ENCODE data around the gene ACOT11. TPM values are rescaled to one million over a fixed set of nuclear protein-coding genes. Genes with fewer than 3 reads are reported as not detected.

Gene ACOT11
- total RNA-seq, 4 donors from 2014 or later: 6.9 to 19.1 (median 13.4) TPM

DNA sequence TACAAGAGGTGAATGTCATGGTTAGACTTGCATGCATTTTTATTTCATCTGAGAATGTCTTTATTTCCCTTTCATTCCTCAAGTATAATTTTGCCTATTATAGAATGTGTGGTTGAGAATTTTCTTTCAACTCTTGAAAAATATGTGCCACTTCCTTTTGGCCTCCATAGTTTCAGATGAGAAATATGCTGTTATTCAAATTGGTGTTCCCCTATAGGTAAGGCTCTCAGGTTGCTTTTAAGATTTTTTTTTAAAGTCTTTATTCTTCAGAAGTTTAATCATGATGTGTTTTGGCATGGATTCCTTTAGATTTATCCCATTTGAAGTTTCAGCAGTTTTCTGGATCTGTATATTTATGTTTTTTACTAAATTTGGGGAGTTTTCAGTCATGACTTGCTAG lies 95.7 kb downstream of the ACOT11 start:
- intact Hi-C loops (cut with DNase I): no loop called here
- H3K27me3 ChIP-seq: no peaks in the 10 kb centered on the region
- TF ChIP-seq POLR2A (IDR thresholded peaks at IDR 0.05; ENCODE audit: low read depth): no peak
- no peak for TF ChIP-seq EP300 (IDR thresholded peaks at IDR 0.05)
- TF ChIP-seq POLR2AphosphoS5 (IDR thresholded peaks at IDR 0.05): no peak
- TF ChIP-seq, protein P1, sequence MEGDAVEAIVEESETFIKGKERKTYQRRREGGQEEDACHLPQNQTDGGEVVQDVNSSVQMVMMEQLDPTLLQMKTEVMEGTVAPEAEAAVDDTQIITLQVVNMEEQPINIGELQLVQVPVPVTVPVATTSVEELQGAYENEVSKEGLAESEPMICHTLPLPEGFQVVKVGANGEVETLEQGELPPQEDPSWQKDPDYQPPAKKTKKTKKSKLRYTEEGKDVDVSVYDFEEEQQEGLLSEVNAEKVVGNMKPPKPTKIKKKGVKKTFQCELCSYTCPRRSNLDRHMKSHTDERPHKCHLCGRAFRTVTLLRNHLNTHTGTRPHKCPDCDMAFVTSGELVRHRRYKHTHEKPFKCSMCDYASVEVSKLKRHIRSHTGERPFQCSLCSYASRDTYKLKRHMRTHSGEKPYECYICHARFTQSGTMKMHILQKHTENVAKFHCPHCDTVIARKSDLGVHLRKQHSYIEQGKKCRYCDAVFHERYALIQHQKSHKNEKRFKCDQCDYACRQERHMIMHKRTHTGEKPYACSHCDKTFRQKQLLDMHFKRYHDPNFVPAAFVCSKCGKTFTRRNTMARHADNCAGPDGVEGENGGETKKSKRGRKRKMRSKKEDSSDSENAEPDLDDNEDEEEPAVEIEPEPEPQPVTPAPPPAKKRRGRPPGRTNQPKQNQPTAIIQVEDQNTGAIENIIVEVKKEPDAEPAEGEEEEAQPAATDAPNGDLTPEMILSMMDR (IDR thresholded peaks at IDR 0.05): no peak
- no peaks in the 10 kb centered on the region for H3K36me3 ChIP-seq
- no peak overlapping the region for H3K27ac ChIP-seq (replicated peaks in 1 of 4)
- peaks cover 0 to 18% (median 12%) of the 10 kb centered on the region in 4 donors for H3K9me3 ChIP-seq
- H3K4me1 ChIP-seq: peaks cover 9 to 17% (median 16%) of the 10 kb centered on the region in 4 donors
- DNase-seq (ENCODE audit: extremely low spot score): no peak
- H3K4me3 ChIP-seq: no peak overlapping the region

DNA sequence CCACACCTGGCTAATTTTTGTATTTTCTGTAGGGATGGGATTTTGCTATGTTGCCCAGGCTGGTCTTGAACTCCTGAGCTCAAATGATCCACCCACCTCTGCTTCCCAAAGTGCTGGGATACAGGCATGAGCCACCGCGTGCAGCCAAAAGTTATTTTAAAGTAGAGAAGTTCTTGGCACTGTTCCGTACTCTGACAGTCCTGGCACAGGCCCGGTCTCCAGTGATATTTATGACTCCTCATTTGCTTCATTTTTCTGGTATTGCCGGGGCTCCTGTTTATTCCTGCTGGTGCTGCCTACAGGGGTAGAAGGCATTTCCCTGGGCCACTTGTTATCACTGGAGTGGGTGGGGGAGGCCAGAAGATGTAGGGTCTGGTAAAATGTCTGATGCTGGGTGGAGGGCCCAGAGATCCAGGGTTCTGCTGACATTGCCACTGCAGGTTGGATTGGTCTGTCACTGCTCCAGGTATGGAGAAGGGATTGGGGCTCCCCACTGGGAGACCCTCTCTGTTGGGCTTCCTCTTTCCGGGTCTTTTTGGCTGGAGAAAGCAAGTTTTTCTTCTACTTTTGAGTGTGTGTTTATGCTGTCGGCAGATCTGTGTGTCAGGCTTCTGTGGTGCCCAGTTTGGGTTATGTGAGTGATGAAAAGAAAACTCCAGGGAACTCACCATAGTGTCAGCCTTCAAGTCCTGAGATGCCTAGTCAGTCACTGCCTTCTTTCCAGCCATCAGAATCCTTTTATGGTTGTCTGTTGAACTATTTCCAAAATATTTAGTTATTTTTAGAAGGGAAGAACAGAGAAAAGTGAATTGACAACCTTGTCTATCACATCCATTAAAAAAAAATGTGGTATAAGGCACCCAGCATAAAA lies 98.0 kb downstream of the ACOT11 start:
- Histone ChIP-seq H3K27me3 (no peaks in the 10 kb centered on the region), H3K36me3 (no peaks in the 10 kb centered on the region), H3K4me3 (no peak overlapping the region), H3K4me1 (peaks cover 9 to 17% (median 16%) of the 10 kb centered on the region in 4 donors), H3K27ac (replicated peaks in 1 of 4) (peak overlapping the region; percentile 2 to 72 (median 55)), H3K9me3 (peaks cover 0 to 18% (median 12%) of the 10 kb centered on the region in 4 donors)
- DNase-seq (ENCODE audit: extremely low spot score): no peak
- intact Hi-C loops (cut with DNase I): no loop called here
- WGBS: 30% methylated on average over 7 of the region's 7 CpGs
- TF ChIP-seq, protein P1 (IDR thresholded peaks at IDR 0.05): no peak
- TF ChIP-seq POLR2AphosphoS5 (IDR thresholded peaks at IDR 0.05): peak; percentile 52 to 62

DNA sequence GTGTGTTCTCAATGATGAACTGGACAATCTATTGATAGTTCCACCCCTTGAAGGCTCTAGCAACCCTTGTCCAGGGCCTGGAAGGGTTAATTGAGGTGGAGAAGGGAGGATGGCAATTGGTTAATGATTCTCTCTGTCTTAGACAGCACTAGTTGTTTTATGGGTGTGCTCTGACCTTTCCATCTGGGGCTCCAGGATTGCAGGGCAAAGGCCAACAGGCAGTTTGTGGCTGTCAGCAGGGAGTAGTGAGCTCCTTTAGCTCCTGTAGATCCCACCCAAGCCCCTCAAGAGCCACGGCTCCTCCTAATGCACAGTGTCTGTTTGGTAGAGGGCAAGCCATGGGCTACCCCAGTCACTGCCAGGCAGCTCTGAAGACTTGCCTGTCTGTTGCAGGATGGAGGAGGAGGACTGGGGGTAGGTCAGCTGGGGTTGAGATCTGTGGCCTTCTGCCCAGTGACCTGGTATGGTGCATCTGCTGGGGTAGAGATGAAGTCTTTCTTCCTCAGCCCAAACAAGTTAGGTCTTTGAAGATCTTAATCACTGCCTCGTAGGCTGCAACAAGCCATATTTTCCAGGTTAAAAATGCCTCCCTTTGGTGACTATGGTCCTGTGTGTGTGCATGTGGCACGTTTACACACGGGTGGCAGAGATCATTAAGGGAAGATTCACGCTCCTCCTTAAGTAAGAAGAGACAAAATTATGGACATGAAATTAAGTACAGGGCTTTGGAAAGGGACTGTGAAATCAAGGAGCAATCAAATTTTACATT lies 101.3 kb downstream of the ACOT11 start:
- H3K36me3 ChIP-seq: peaks cover 0 to 13% (median 0%) of the 10 kb centered on the region in 4 donors
- peaks cover 9 to 17% (median 16%) of the 10 kb centered on the region in 4 donors for H3K4me1 ChIP-seq
- no peak overlapping the region for H3K4me3 ChIP-seq
- no peak overlapping the region for H3K27ac ChIP-seq (replicated peaks in 1 of 4)
- H3K27me3 ChIP-seq: no peaks in the 10 kb centered on the region
- TF ChIP-seq POLR2AphosphoS5 (IDR thresholded peaks at IDR 0.05): no peak
- H3K9me3 ChIP-seq: peaks cover 0 to 4% (median under 1%) of the 10 kb centered on the region in 4 donors
- WGBS: 78% methylated on average over 4 of the region's 5 CpGs
- DNase-seq (ENCODE audit: extremely low spot score): no peak
- intact Hi-C loops (cut with DNase I): no loop called here

DNA sequence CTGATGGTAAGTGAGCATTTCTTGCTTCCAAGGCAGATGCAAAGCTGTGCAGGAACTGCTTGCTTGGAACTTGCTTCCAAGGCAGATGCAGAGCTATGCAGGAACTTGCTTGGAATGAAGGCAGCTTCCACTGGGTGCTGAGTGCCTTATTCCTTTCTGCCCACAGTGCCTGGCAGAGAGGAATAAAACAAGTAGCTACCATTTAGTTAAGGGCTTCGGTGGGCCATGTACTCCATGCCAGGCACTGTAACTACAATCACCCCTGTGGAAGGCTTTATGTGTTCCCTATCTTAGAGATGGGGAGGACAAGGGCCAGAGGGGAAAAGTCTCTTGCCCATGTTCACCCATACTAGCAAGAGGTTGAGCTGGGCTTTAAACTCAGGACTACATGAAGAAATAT lies 101.9 kb downstream of the ACOT11 start:
- Histone ChIP-seq H3K9me3 (no peaks in the 10 kb centered on the region), H3K4me3 (no peak overlapping the region), H3K27me3 (no peaks in the 10 kb centered on the region), H3K27ac (replicated peaks in 1 of 4) (no peak overlapping the region), H3K4me1 (peaks cover 9 to 17% (median 16%) of the 10 kb centered on the region in 4 donors), H3K36me3 (peaks cover 0 to 13% (median 0%) of the 10 kb centered on the region in 4 donors)
- TF ChIP-seq POLR2A (IDR thresholded peaks at IDR 0.05; ENCODE audit: low read depth) (no peak), EP300 (IDR thresholded peaks at IDR 0.05) (no peak), POLR2AphosphoS5 (IDR thresholded peaks at IDR 0.05) (no peak)
- TF ChIP-seq, protein P1 (IDR thresholded peaks at IDR 0.05): no peak
- no peak for DNase-seq (ENCODE audit: extremely low spot score)
- 100% methylated on average over 1 of the region's 1 CpG for WGBS
- intact Hi-C loops (cut with DNase I): no loop called here

DNA sequence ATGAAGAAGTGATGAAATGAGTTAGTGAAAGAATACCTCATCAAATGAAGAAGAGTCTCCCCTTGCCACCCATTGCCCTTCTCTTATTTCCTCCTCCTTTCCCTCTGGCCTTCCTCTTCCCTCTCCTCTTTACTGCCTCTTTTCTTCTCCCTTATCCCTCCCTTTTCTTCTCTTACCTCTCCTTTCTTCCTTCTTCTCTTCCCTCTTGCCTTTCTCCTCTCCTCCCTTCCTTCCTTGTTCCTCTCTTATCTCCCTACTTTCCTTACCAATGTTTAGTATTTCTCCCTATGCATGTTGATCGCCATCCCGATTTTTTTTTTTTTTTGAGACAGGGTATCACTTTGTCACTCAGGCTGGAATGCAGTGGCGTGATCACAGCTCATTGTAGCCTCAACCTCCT lies 102.4 kb downstream of the ACOT11 start:
- TF ChIP-seq EP300 (IDR thresholded peaks at IDR 0.05) (no peak), POLR2A (IDR thresholded peaks at IDR 0.05; ENCODE audit: low read depth) (no peak), POLR2AphosphoS5 (IDR thresholded peaks at IDR 0.05) (no peak)
- TF ChIP-seq, protein P1 (IDR thresholded peaks at IDR 0.05): no peak
- DNase-seq (ENCODE audit: extremely low spot score): no peak
- 87% methylated on average over 3 of the region's 3 CpGs for WGBS
- H3K4me1 ChIP-seq: peaks cover 7 to 16% (median 15%) of the 10 kb centered on the region in 4 donors
- H3K36me3 ChIP-seq: peaks cover 0 to 13% (median 0%) of the 10 kb centered on the region in 4 donors
- intact Hi-C loops (cut with DNase I): no loop called here
- no peak overlapping the region for H3K27ac ChIP-seq (replicated peaks in 1 of 4)
- H3K9me3 ChIP-seq: no peaks in the 10 kb centered on the region
- no peaks in the 10 kb centered on the region for H3K27me3 ChIP-seq
- no peak overlapping the region for H3K4me3 ChIP-seq
